HCT116 (cell line): ENCODE measurements around the gene CTNND2. TPM values are rescaled to one million over a fixed set of nuclear protein-coding genes. Genes with fewer than 3 reads are reported as not detected.

ENCODE experiments used
- ATAC-seq: fragments of 200-7000 bp; cut with Tn5 transposase; 2 replicates; pipeline ENCODE4 v1.9.1; 2020; ENCODE audit warnings: mild to moderate bottlenecking, moderate library complexity
- BruUV-seq: library from RNA; stranded (reverse); fragments of 400-500 nt; replicated peaks from 2 replicates; lab custom pipeline; 2021; lab: Mats Ljungman, UMichigan
- CTCF ChIA-PET: fragments of 300-600 bp; sonication (Branson Sonifier 250); formaldehyde crosslinking; loops from one replicate; lab custom pipeline; 2021; ENCODE audit warnings: antibody characterized with exemption; lab: Charles Lee
- POLR2A ChIA-PET: fragments of 300-600, 350-600 bp; sonication (Branson Sonifier 250); formaldehyde crosslinking; loops from one replicate; lab custom pipeline; 2021; ENCODE audit warnings: antibody characterized with exemption; lab: Charles Lee
- RAD21 ChIA-PET, 2 experiments: fragments of 300-600 bp; sonication (Branson Sonifier 250); formaldehyde crosslinking; loops; one replicate each; lab custom pipeline; 2023; ENCODE audit warnings: low total read pairs in 2 of 2; ENCODE audit not compliant: uncharacterized antibody in 2 of 2, unreplicated experiment in 2 of 2, low non-redundant PET in 1 of 2; lab: Charles Lee
- DNase-seq: peaks from one replicate; pipeline ENCODE4 v3.0.0-alpha.2; 2010; ENCODE audit warnings: low read depth, low spot score
- H2AFZ ChIP-seq: fragments of 200-600 bp; shearing (Covaris generic), sonication (generic); 2 replicates; pipeline ENCODE4 v1.6.1; 2017; ENCODE audit warnings: low read depth, mixed run types, mixed read lengths, antibody characterized with exemption, low read length; ENCODE audit not compliant: poor library complexity, severe bottlenecking
- H3K27ac ChIP-seq: 2 replicates; pipeline ENCODE4 v1.5.1; 2012; ENCODE audit warnings: low read depth, low read length
- H3K27me3 ChIP-seq: fragments of 200-600 bp; sonication (generic); 2 replicates; pipeline ENCODE4 v1.6.1; 2016; ENCODE audit warnings: mixed run types, low read length, mixed read lengths; ENCODE audit not compliant: insufficient read depth
- H3K36me3 ChIP-seq, 2 experiments: fragments of 200-500 bp in 1 of 2; fragments of 200-600 bp in 1 of 2; sonication (Bioruptor generic) in 1 of 2; sonication (generic) in 1 of 2; 2 replicates each; pipeline versions ENCODE4 v1.5.1 to v1.6.1; 2014 to 2016; ENCODE audit warnings: low read length in 2 of 2, inconsistent platforms in 1 of 2, mixed read lengths in 1 of 2, mixed run types in 1 of 2; ENCODE audit not compliant: insufficient read depth in 2 of 2, control insufficient read depth in 1 of 2
- H3K4me1 ChIP-seq, 2 experiments: fragments of 200-600 bp in 1 of 2; sonication (generic) in 1 of 2; 2 replicates each; pipeline versions ENCODE4 v1.5.1 to v1.6.1; 2012 to 2017; ENCODE audit warnings: low read length in 2 of 2, inconsistent platforms in 1 of 2, mild to moderate bottlenecking in 1 of 2, mixed read lengths in 1 of 2, mixed run types in 1 of 2, moderate library complexity in 1 of 2; ENCODE audit not compliant: insufficient read depth in 2 of 2, control insufficient read depth in 1 of 2
- H3K4me2 ChIP-seq: fragments of 200-600 bp; sonication (generic); 2 replicates; pipeline ENCODE4 v1.6.1; 2017; ENCODE audit warnings: mixed run types, low read length, mixed read lengths
- H3K4me3 ChIP-seq, 2 experiments: fragments of 200-600 bp in 1 of 2; sonication (generic) in 1 of 2; replicated peaks in 1 of 2; 2 replicates each; pipeline ENCODE4 v1.5.1; 2011 to 2016; ENCODE audit warnings: low read length in 2 of 2, control low read depth in 1 of 2, low read depth in 1 of 2, mild to moderate bottlenecking in 1 of 2, mixed read lengths in 1 of 2, mixed run types in 1 of 2
- H3K79me2 ChIP-seq: fragments of 200-600 bp; sonication (generic); 2 replicates; pipeline ENCODE4 v1.6.1; 2017; ENCODE audit warnings: mild to moderate bottlenecking, mixed run types, low read length, moderate library complexity, mixed read lengths; ENCODE audit not compliant: insufficient read depth
- H3K9ac ChIP-seq: fragments of 200-600 bp; sonication (generic); 2 replicates; pipeline ENCODE4 v1.6.1; 2016; ENCODE audit warnings: low read length, mixed read lengths
- H3K9me2 ChIP-seq: fragments of 200-600 bp; sonication (generic), shearing (Covaris generic); 2 replicates; pipeline ENCODE4 v1.6.1; 2017; ENCODE audit warnings: mixed run types, mild to moderate bottlenecking, moderate library complexity; ENCODE audit not compliant: insufficient read depth
- H3K9me3 ChIP-seq, 2 experiments: fragments of 200-500 bp in 1 of 2; fragments of 200-600 bp in 1 of 2; sonication (Bioruptor generic) in 1 of 2; sonication (generic) in 1 of 2; 2 replicates each; pipeline ENCODE4 v1.6.1; 2014 to 2017; ENCODE audit warnings: low read length in 2 of 2, mixed read lengths in 2 of 2, inconsistent platforms in 1 of 2, low read depth in 1 of 2, mild to moderate bottlenecking in 1 of 2, mixed run types in 1 of 2, moderate library complexity in 1 of 2; ENCODE audit not compliant: control insufficient read depth in 1 of 2, insufficient read depth in 1 of 2
- H4K20me1 ChIP-seq: fragments of 200-600 bp; sonication (generic), shearing (Covaris generic); 2 replicates; pipeline ENCODE4 v1.6.1; 2017; ENCODE audit warnings: mixed run types, mild to moderate bottlenecking, moderate library complexity; ENCODE audit not compliant: insufficient read depth
- CBX3 ChIP-seq: IDR thresholded peaks from 2 replicates; pipeline ENCODE4 v1.6.1; 2012; ENCODE audit warnings: low read depth
- CEBPB ChIP-seq: IDR thresholded peaks from 2 replicates; pipeline ENCODE4 v1.6.1; 2012; ENCODE audit warnings: low read depth
- ELF1 ChIP-seq: IDR thresholded peaks from 2 replicates; pipeline ENCODE4 v1.6.1; 2012; ENCODE audit warnings: low read depth, borderline replicate concordance
- EZH2 ChIP-seq: fragments of 200-600 bp; sonication (generic); IDR thresholded peaks from 2 replicates; pipeline ENCODE4 v1.6.1; 2017; ENCODE audit warnings: antibody characterized with exemption, mixed run types
- FOSL1 ChIP-seq: IDR thresholded peaks from 2 replicates; pipeline ENCODE4 v1.6.1; 2012; ENCODE audit warnings: low read depth
- JUND ChIP-seq: IDR thresholded peaks from 2 replicates; pipeline ENCODE4 v1.6.1; 2012
- RAD21 ChIP-seq: IDR thresholded peaks from 2 replicates; pipeline ENCODE4 v1.6.1; 2012; ENCODE audit warnings: low read depth, mild to moderate bottlenecking
- SIN3A ChIP-seq: IDR thresholded peaks from 2 replicates; pipeline ENCODE4 v1.6.1; 2012; ENCODE audit warnings: low read depth
- SRF ChIP-seq: IDR thresholded peaks from 2 replicates; pipeline ENCODE4 v1.6.1; 2012; ENCODE audit warnings: low read depth
- TCF7L2 ChIP-seq: IDR thresholded peaks from 2 replicates; pipeline ENCODE4 v1.7.0; 2011; ENCODE audit warnings: borderline replicate concordance, inconsistent platforms; ENCODE audit not compliant: insufficient read depth, insufficient read length; ENCODE audit errors: extremely low read depth
- ZFX ChIP-seq: fragments of 450-650 bp; IDR thresholded peaks from 2 replicates; pipeline ENCODE4 v1.6.1; 2017
- intact Hi-C: fragments of 100-400 bp; cut with micrococcal nuclease; formaldehyde crosslinking; loops from 2 replicates; pipeline ENCODE4 v1.10.0; 2022
- total RNA-seq: library from RNA; stranded (reverse); gene quantifications from one replicate; pipeline ENCODE4 v1.2.1, GENCODE V29; 2021; ENCODE audit not compliant: unreplicated experiment
- TF ChIP-seq, protein P1 (sequence below): IDR thresholded peaks from 2 replicates; pipeline ENCODE4 v1.6.1; 2012; ENCODE audit warnings: low read depth

Gene CTNND2
- total RNA-seq, 1 experiment from 2014 or later: not detected

- intact Hi-C loops: no loop called here
- no peak overlapping the region for H3K9ac ChIP-seq
- H3K27me3 ChIP-seq: no peaks in the 10 kb centered on the region
- H2AFZ ChIP-seq: no peak overlapping the region
- no peak overlapping the region for H3K4me3 ChIP-seq
- DNase-seq: no peak
- H3K27ac ChIP-seq: no peak overlapping the region
- CTCF ChIA-PET: no interaction called here
- no peaks in the 10 kb centered on the region for H3K9me2 ChIP-seq
- peaks cover 7 to 24% of the 10 kb centered on the region in 2 experiments; a peak in 2 of 4 replicates for H3K9me3 ChIP-seq
- H3K36me3 ChIP-seq: no peaks in the 10 kb centered on the region
- RAD21 ChIA-PET: no interaction called here
- ATAC-seq: no peak
- H4K20me1 ChIP-seq: no peaks in the 10 kb centered on the region
- H3K79me2 ChIP-seq: no peaks in the 10 kb centered on the region
- H3K4me2 ChIP-seq: no peak overlapping the region
- POLR2A ChIA-PET: no interaction called here
- BruUV-seq: no TSS peak
- no peaks in the 10 kb centered on the region for H3K4me1 ChIP-seq
- TF ChIP-seq SIN3A (no peak), RAD21 (no peak), TCF7L2 (no peak), ZFX (no peak), ELF1 (no peak), FOSL1 (no peak), JUND (no peak)
- TF ChIP-seq, protein P1, sequence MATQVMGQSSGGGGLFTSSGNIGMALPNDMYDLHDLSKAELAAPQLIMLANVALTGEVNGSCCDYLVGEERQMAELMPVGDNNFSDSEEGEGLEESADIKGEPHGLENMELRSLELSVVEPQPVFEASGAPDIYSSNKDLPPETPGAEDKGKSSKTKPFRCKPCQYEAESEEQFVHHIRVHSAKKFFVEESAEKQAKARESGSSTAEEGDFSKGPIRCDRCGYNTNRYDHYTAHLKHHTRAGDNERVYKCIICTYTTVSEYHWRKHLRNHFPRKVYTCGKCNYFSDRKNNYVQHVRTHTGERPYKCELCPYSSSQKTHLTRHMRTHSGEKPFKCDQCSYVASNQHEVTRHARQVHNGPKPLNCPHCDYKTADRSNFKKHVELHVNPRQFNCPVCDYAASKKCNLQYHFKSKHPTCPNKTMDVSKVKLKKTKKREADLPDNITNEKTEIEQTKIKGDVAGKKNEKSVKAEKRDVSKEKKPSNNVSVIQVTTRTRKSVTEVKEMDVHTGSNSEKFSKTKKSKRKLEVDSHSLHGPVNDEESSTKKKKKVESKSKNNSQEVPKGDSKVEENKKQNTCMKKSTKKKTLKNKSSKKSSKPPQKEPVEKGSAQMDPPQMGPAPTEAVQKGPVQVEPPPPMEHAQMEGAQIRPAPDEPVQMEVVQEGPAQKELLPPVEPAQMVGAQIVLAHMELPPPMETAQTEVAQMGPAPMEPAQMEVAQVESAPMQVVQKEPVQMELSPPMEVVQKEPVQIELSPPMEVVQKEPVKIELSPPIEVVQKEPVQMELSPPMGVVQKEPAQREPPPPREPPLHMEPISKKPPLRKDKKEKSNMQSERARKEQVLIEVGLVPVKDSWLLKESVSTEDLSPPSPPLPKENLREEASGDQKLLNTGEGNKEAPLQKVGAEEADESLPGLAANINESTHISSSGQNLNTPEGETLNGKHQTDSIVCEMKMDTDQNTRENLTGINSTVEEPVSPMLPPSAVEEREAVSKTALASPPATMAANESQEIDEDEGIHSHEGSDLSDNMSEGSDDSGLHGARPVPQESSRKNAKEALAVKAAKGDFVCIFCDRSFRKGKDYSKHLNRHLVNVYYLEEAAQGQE: no peak
- TF ChIP-seq, all 23 proteins: peak for 0
Measured at GRCh38 chr5:11700391-11700790, 203.9 kb downstream of the CTNND2 start.

DNA sequence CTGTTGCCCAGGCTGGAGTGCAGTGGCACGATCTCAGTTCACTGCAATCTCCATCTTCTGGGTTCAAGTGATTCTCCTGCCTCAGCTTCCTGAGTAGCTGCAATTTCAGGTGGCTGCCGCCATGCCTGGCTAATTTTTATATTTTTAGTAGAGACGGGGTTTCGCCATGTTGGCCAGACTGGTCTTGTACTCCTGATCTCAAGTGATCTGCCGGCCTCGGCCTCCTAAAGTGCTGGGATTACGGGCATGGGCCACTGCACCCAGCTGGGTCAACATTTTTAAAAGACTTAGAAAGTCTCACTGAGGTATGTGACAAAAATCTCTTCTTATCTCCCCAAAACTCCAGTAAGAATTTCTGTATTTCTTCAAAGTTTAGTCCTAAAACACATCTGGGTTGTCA lies 211.6 kb downstream of the CTNND2 start:
- H3K4me1 ChIP-seq: no peaks in the 10 kb centered on the region
- ATAC-seq (no peak), DNase-seq (no peak)
- CTCF ChIA-PET: no interaction called here
- no peaks in the 10 kb centered on the region for H3K27me3 ChIP-seq
- no peak overlapping the region for H3K9ac ChIP-seq
- RAD21 ChIA-PET: no interaction called here
- no peaks in the 10 kb centered on the region for H3K79me2 ChIP-seq
- H3K9me3 ChIP-seq: peaks cover 11 to 12% of the 10 kb centered on the region in 2 experiments; a peak in 2 of 4 replicates
- H4K20me1 ChIP-seq: no peaks in the 10 kb centered on the region
- no TSS peak for BruUV-seq
- no peak overlapping the region for H3K4me3 ChIP-seq
- H3K36me3 ChIP-seq: no peaks in the 10 kb centered on the region
- H3K9me2 ChIP-seq: no peaks in the 10 kb centered on the region
- H2AFZ ChIP-seq: no peak overlapping the region
- POLR2A ChIA-PET: no interaction called here
- TF ChIP-seq SRF (no peak), CBX3 (no peak), CEBPB (no peak), EZH2 (no peak), ELF1 (no peak)
- TF ChIP-seq, protein P1: no peak
- no peak overlapping the region for H3K4me2 ChIP-seq
- intact Hi-C loops: no loop called here
- no peak overlapping the region for H3K27ac ChIP-seq
